Ascending aorta (tissue), 2 donors: ENCODE results near the gene BLM. TPM values are rescaled to one million over a fixed set of nuclear protein-coding genes. Genes with fewer than 3 reads are reported as not detected.

ENCODE experiments used
- DNase-seq, 2 donors: peaks; one replicate each; pipeline ENCODE4 v3.0.0-alpha.2; 2019; ENCODE audit warnings: low spot score in 2 of 2
- H3K27ac ChIP-seq, 2 donors: fragments of 200-600 bp; sonication (generic); one replicate each; pipeline ENCODE4 v1.5.1; 2016 to 2017; ENCODE audit warnings: mild to moderate bottlenecking in 1 of 2
- H3K27me3 ChIP-seq: fragments of 200-600 bp; sonication (generic); one replicate; pipeline ENCODE4 v1.5.1; 2017
- H3K36me3 ChIP-seq, 2 donors: fragments of 200-600 bp; sonication (generic); one replicate each; pipeline ENCODE4 v1.5.1; 2016
- H3K4me1 ChIP-seq, 2 donors: fragments of 200-600 bp; sonication (generic); one replicate each; pipeline ENCODE4 v1.5.1; 2016 to 2017; ENCODE audit warnings: mild to moderate bottlenecking in 1 of 2
- H3K4me3 ChIP-seq, 2 donors: fragments of 200-600 bp; sonication (generic); one replicate each; pipeline ENCODE4 v1.5.1; 2016 to 2017; ENCODE audit warnings: mild to moderate bottlenecking in 1 of 2
- H3K9me3 ChIP-seq, 2 donors: fragments of 200-600 bp; sonication (generic); one replicate each; pipeline ENCODE4 v1.5.1; 2016
- CTCF ChIP-seq, 3 experiments: fragments of 200-600 bp in 2 of 3; fragments of 450-650 bp in 1 of 3; sonication (generic) in 2 of 3; IDR thresholded peaks; one replicate each; pipeline ENCODE4 v1.5.1; 2016 to 2019; ENCODE audit warnings: antibody characterized with exemption in 3 of 3, mild to moderate bottlenecking in 1 of 3, moderate library complexity in 1 of 3
- intact Hi-C: fragments of 100-400 bp; cut with DNase I; formaldehyde crosslinking; loops from one replicate; pipeline ENCODE4 v1.15.1; 2023
- total RNA-seq: library from RNA; depleted of rRNA; stranded (reverse); fragments of >200 nt; gene quantifications from one replicate; pipeline ENCODE4 v1.1.0, GENCODE V29; 2016

Gene BLM
- total RNA-seq, 1 donor from 2014 or later: 0.11 TPM

DNA sequence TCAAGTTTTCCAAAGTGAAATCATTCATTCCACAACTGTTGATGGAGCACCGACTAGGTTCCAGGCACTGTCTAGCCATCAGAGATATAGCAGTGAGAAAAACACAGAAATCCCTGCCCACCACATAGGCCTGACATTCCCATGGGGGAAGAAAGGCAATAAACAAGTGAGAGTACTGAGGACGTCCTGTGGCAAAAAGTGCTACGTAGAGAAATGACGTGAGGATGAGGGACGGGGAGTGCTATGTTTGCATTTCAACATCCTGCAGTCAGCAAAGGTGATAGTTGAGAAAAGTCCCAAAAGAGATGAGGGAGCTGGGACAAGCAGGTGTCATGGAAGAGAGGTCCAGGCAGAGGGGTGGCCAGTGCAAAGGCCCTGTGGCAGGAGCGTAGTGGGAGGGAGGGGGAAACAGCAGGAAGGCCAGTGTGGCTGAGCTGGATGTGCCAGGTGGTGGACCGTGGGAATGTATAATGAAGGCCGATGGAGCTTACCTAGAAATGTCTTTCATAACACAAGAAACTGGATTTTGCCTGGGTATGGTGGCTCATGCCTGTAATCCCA, 140.8 kb downstream of the BLM start:
- no peaks in the 10 kb centered on the region for H3K36me3 ChIP-seq
- H3K27me3 ChIP-seq: no peaks in the 10 kb centered on the region
- no peaks in the 10 kb centered on the region for H3K9me3 ChIP-seq
- no peak for TF ChIP-seq CTCF (IDR thresholded peaks at IDR 0.05)
- no peak overlapping the region for H3K27ac ChIP-seq
- intact Hi-C loops: no loop called here
- H3K4me1 ChIP-seq: no peaks in the 10 kb centered on the region
- H3K4me3 ChIP-seq: no peak overlapping the region
- no peak for DNase-seq

DNA sequence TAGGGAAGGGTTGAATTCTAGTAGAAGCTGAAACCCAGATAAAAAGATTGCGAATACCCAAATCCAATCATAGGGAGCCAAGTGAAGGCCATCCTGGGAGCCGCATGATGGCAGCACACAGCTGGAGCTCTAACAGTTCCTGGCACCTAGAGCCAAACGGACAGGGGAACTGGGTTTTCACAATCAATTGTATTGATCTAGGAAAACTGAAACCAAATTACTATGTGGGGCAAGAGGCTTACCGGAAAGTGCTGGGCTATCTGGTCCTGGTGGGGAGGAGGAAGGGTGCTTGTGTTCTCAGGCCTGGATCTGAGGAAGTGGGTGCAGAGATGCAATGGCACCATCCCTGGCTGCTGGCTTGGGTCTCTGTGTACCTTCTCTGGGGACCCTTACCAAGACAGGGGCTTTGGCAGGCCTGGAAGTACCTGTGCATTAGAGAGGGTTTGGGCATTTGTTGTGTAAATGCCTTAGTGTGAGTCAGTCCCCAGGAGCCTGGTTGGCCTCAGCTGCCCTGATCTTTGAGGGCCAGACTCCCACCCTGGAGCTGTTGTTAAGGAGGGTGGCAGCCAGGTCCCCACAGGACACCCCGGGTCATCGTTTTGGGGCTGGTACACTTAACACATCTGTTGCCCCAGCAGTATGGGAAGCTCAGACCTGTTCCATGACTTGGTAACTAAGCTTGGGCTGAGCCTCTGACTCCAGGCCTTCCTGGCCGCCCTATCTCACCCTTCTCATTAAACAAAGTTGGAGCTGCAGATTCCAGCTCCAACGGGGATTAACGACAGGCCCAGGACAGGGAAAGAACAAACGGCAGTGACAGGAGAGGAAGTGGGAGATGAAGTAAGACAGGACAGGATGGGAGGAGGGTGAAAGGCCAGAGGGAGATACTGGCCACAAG, 142.3 kb downstream of the BLM start:
- Histone ChIP-seq H3K36me3 (no peaks in the 10 kb centered on the region), H3K4me3 (no peak overlapping the region), H3K9me3 (no peaks in the 10 kb centered on the region), H3K27me3 (no peaks in the 10 kb centered on the region), H3K27ac (no peak overlapping the region), H3K4me1 (no peaks in the 10 kb centered on the region)
- intact Hi-C loops: no loop called here
- no peak for TF ChIP-seq CTCF (IDR thresholded peaks at IDR 0.05)
- no peak for DNase-seq

DNA sequence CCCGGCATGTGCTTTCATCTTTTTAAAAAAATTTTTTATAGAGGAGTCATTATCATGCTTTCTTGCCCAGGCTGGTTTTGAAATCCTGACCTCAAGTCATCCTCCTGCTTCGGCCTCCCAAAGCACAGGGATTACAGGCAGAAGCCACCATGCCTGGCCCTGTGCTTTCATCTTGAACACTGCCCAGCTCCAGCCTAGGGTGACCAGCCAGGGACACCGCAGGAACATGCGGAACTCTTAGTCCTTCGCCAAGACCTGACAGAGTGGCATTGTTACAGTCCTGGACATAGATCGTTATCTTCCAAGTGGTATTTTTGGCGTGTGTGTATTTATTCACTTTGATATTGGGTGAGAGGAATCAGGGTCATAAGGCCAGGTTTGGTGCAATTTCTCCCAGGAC, 143.3 kb downstream of the BLM start:
- no peaks in the 10 kb centered on the region for H3K4me1 ChIP-seq
- no peaks in the 10 kb centered on the region for H3K27me3 ChIP-seq
- TF ChIP-seq CTCF (IDR thresholded peaks at IDR 0.05): no peak
- no peak overlapping the region for H3K27ac ChIP-seq
- no peaks in the 10 kb centered on the region for H3K9me3 ChIP-seq
- DNase-seq: no peak
- intact Hi-C loops: no loop called here
- no peak overlapping the region for H3K4me3 ChIP-seq
- H3K36me3 ChIP-seq: no peaks in the 10 kb centered on the region

GRCh38 chr15:90860942-90861675, 144.0 kb downstream of the BLM start:
- no peaks in the 10 kb centered on the region for H3K4me1 ChIP-seq
- TF ChIP-seq CTCF (IDR thresholded peaks at IDR 0.05): no peak
- H3K9me3 ChIP-seq: no peaks in the 10 kb centered on the region
- no peak overlapping the region for H3K27ac ChIP-seq
- no peak for DNase-seq
- H3K4me3 ChIP-seq: no peak overlapping the region
- no peaks in the 10 kb centered on the region for H3K27me3 ChIP-seq
- H3K36me3 ChIP-seq: no peaks in the 10 kb centered on the region
- intact Hi-C loops: no loop called here

DNA sequence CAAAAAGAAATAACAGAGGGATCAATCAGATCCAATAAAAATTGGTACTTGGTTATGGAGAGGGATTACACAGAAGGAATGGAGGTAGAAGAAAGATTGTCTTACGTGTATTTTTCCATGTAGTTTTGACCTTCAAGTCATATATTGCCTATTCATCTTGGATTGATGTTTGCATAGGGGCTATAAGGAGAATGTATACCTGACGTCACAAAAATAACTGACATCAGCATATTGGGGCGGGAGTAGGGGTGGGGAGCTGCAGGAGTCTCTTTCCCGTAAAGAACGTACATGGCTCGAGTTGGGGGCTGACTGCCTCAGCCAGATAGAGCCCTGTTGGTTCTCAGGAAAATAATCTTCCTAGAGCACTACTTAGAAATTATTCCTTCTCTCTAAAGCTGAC, 145.3 kb downstream of the BLM start:
- no peaks in the 10 kb centered on the region for H3K36me3 ChIP-seq

More for the DNA sequence above, 145.3 kb downstream of the BLM start:
- no peak for TF ChIP-seq CTCF (IDR thresholded peaks at IDR 0.05)
- Histone ChIP-seq H3K27ac (no peak overlapping the region), H3K4me3 (no peak overlapping the region), H3K9me3 (no peaks in the 10 kb centered on the region), H3K27me3 (no peaks in the 10 kb centered on the region), H3K4me1 (no peaks in the 10 kb centered on the region)
- DNase-seq: no peak
- intact Hi-C loops: no loop called here
